Activated gamma-delta T cell (primary cell): Measurements from ENCODE around the gene CDH16.
A peak's percentile ranks its signal among the peaks of the same experiment; 100 is the strongest.

Source experiments
- DNase-seq: peaks from one replicate; lab custom pipeline; 2025; lab: John Stamatoyannopoulos, UW

Gene CDH16

GRCh38 chr16:66927918-66928649 is 9.4 kb upstream of the CDH16 start:
- no peak for DNase-seq

GRCh38 chr16:66926961-66927436 is 8.3 kb upstream of the CDH16 start:
- no peak for DNase-seq

GRCh38 chr16:66926171-66926947 is 7.7 kb upstream of the CDH16 start:
- DNase-seq, result no peak

GRCh38 chr16:66925322-66925840 is 6.7 kb upstream of the CDH16 start, which contains the start of gene RRAD:
Gene RRAD (minus strand): TSS chr16:66925535. CDS start chr16:66925179, 356 bp downstream.
- no peak for DNase-seq

GRCh38 chr16:66924527-66925321 is 6.0 kb upstream of the CDH16 start:
- peak; percentile 34 for DNase-seq

- no peak for DNase-seq
These were observed 5.2 kb upstream of the CDH16 start for GRCh38 chr16:66923866-66924265.

- no peak for DNase-seq
These were observed 4.6 kb upstream of the CDH16 start for GRCh38 chr16:66923247-66923731.

GRCh38 chr16:66921729-66922450 is 3.2 kb upstream of the CDH16 start:
- no peak for DNase-seq

- no peak for DNase-seq
These were observed 2.4 kb upstream of the CDH16 start for GRCh38 chr16:66920924-66921680.

- no peak for DNase-seq
These were observed 1.6 kb upstream of the CDH16 start for GRCh38 chr16:66920299-66920590.

GRCh38 chr16:66919569-66920298 is 1.0 kb upstream of the CDH16 start:
- DNase-seq, result no peak

- DNase-seq, result no peak
These were observed 330 bp downstream of the CDH16 start for GRCh38 chr16:66918355-66918754.

- no peak for DNase-seq
These were observed 944 bp downstream of the CDH16 start for GRCh38 chr16:66917741-66918140.

- DNase-seq, result no peak
These were observed 2.2 kb downstream of the CDH16 start for GRCh38 chr16:66916518-66916917.

- no peak for DNase-seq
These were observed 3.6 kb downstream of the CDH16 start for GRCh38 chr16:66915041-66915440.

GRCh38 chr16:66914541-66914940 is 4.1 kb downstream of the CDH16 start:
- no peak for DNase-seq

- no peak for DNase-seq
These were observed 5.0 kb downstream of the CDH16 start for GRCh38 chr16:66913711-66914110.

- no peak for DNase-seq
These were observed 5.6 kb downstream of the CDH16 start for GRCh38 chr16:66913081-66913480.

- DNase-seq, result no peak
These were observed 6.9 kb downstream of the CDH16 start for GRCh38 chr16:66911801-66912200.

GRCh38 chr16:66911112-66911511 is 7.6 kb downstream of the CDH16 start:
- no peak for DNase-seq
